GM12878 (cell line): Measurements from ENCODE around the gene RNPC3. TPM values are rescaled to one million over a fixed set of nuclear protein-coding genes. Genes with fewer than 3 reads are reported as not detected.

Source experiments
- ATAC-seq: fragments of 200-7000 bp; cut with Tn5 transposase; 3 replicates; pipeline ENCODE4 v1.9.1; 2020; ENCODE audit warnings: mild to moderate bottlenecking, moderate library complexity
- BruUV-seq: library from RNA; stranded (reverse); fragments of 400-500 nt; replicated peaks from 2 replicates; lab custom pipeline; 2021; lab: Mats Ljungman, UMichigan
- CTCF ChIA-PET: fragments of 300-600 bp; sonication (Branson Sonifier 250); formaldehyde crosslinking; extraction: SDS; loops from one replicate; lab custom pipeline; 2021; ENCODE audit warnings: inconsistent platforms; lab: Yijun Ruan, JAX
- POLR2A ChIA-PET: fragments of 350-600 bp; formaldehyde crosslinking; extraction: SDS; loops from one replicate; lab custom pipeline; 2021; ENCODE audit warnings: inconsistent platforms; lab: Charles Lee
- RAD21 ChIA-PET: fragments of 300-600 bp; sonication (Branson Sonifier 250); formaldehyde crosslinking; loops from one replicate; lab custom pipeline; 2023; ENCODE audit warnings: antibody characterized with exemption; ENCODE audit not compliant: unreplicated experiment; lab: Charles Lee
- SMC1A ChIA-PET: fragments of 300-600 bp; sonication (Branson Sonifier 250); formaldehyde crosslinking; loops from one replicate; lab custom pipeline; 2023; ENCODE audit not compliant: unreplicated experiment, uncharacterized antibody; lab: Charles Lee
- DNase-seq: peaks from one replicate; pipeline ENCODE4 v3.0.0-alpha.2; 2011; ENCODE audit warnings: low read depth, low spot score
- FAIRE-seq: peaks from 3 replicates; lab custom pipeline; 2011; peaks lifted over from hg19 to GRCh38; lab: Jason Lieb, UNC
- H2AFZ ChIP-seq: 2 replicates; pipeline ENCODE4 v1.6.0; 2011; ENCODE audit warnings: low read depth, low read length, control low read depth; ENCODE audit not compliant: control insufficient read depth
- H3K27ac ChIP-seq: 2 replicates; pipeline ENCODE4 v1.5.1; 2011; ENCODE audit warnings: control low read depth; ENCODE audit not compliant: control insufficient read depth, insufficient read depth
- H3K27me3 ChIP-seq, 2 experiments: replicated peaks in 1 of 2; 2 replicates each; pipeline versions ENCODE4 v1.6.0 to v1.6.1; 2011; ENCODE audit warnings: low read length in 1 of 2; ENCODE audit not compliant: control insufficient read depth in 2 of 2, insufficient read depth in 2 of 2
- H3K36me3 ChIP-seq, 2 experiments: 2 replicates each; pipeline ENCODE4 v1.5.1; 2011; ENCODE audit warnings: low read length in 1 of 2; ENCODE audit not compliant: control insufficient read depth in 2 of 2, insufficient read depth in 2 of 2
- H3K4me1 ChIP-seq: 2 replicates; pipeline ENCODE4 v1.6.1; 2011; ENCODE audit warnings: mild to moderate bottlenecking, low read length, moderate library complexity, mixed read lengths; ENCODE audit not compliant: control insufficient read depth, insufficient read depth
- H3K4me2 ChIP-seq: 2 replicates; pipeline ENCODE4 v1.6.0; 2011; ENCODE audit warnings: control low read depth; ENCODE audit not compliant: control insufficient read depth, insufficient read depth
- H3K4me3 ChIP-seq: fragments of 200-600 bp; sonication (generic); 2 replicates; pipeline ENCODE4 v1.5.1; 2016
- H3K79me2 ChIP-seq: 2 replicates; pipeline ENCODE4 v1.6.0; 2011; ENCODE audit warnings: low read length; ENCODE audit not compliant: control insufficient read depth, insufficient read depth
- H3K9ac ChIP-seq: 2 replicates; pipeline ENCODE4 v1.8.0; 2011; ENCODE audit warnings: low read length, control low read depth, mixed read lengths; ENCODE audit not compliant: control insufficient read depth, insufficient read depth
- H3K9me3 ChIP-seq: replicated peaks from 3 replicates; pipeline ENCODE4 v1.5.1; 2011; ENCODE audit warnings: mild to moderate bottlenecking, low read length; ENCODE audit not compliant: control insufficient read depth, insufficient read depth
- H4K20me1 ChIP-seq: 2 replicates; pipeline ENCODE4 v1.6.0; 2011; ENCODE audit not compliant: control insufficient read depth, insufficient read depth
- CHD1 ChIP-seq: IDR thresholded peaks from 2 replicates; pipeline ENCODE4 v1.6.1; 2012; ENCODE audit warnings: low read depth, low read length, improper control_type of control experiment
- CHD2 ChIP-seq: IDR thresholded peaks from 2 replicates; pipeline ENCODE4 v1.6.1; 2011; ENCODE audit warnings: low read depth, low read length, improper control_type of control experiment, borderline replicate concordance
- E4F1 ChIP-seq: fragments of 450-650 bp; IDR thresholded peaks from 2 replicates; pipeline ENCODE4 v1.6.1; 2018; ENCODE audit warnings: borderline replicate concordance, mild to moderate bottlenecking; ENCODE audit not compliant: partially characterized antibody
- GABPA ChIP-seq: IDR thresholded peaks from 2 replicates; pipeline ENCODE4 v1.6.1; 2014; ENCODE audit warnings: antibody characterized with exemption, low read depth, mild to moderate bottlenecking, inconsistent platforms
- HDAC6 ChIP-seq: fragments of 200-600 bp; sonication (generic); IDR thresholded peaks from one replicate; pipeline ENCODE4 v1.8.0; 2017; ENCODE audit warnings: antibody characterized with exemption; ENCODE audit not compliant: unreplicated experiment
- IKZF2 ChIP-seq, 2 experiments: fragments of 450-650 bp; IDR thresholded peaks; 2 replicates each; pipeline ENCODE4 v1.6.1; 2017; ENCODE audit warnings: mild to moderate bottlenecking in 2 of 2, moderate library complexity in 2 of 2
- KAT2A ChIP-seq: conservative IDR thresholded peaks from 2 replicates; pipeline ENCODE4 v1.6.1; 2011; ENCODE audit warnings: low read depth, low read length; ENCODE audit not compliant: control insufficient read depth
- LARP7 ChIP-seq: fragments of 450-650 bp; IDR thresholded peaks from 2 replicates; pipeline ENCODE4 v1.6.1; 2017; ENCODE audit warnings: mild to moderate bottlenecking
- MEF2A ChIP-seq: IDR thresholded peaks from 2 replicates; pipeline ENCODE4 v1.6.1; 2011; ENCODE audit warnings: low read depth, mild to moderate bottlenecking, low read length, moderate library complexity; ENCODE audit not compliant: insufficient read depth
- MYB ChIP-seq: fragments of 150-350 bp; IDR thresholded peaks from 2 replicates; pipeline ENCODE4 v1.6.1; 2014; ENCODE audit warnings: mild to moderate bottlenecking, low read depth, low read length, borderline replicate concordance
- NFXL1 ChIP-seq: fragments of 450-650 bp; IDR thresholded peaks from 2 replicates; pipeline ENCODE4 v1.6.1; 2017; ENCODE audit warnings: antibody characterized with exemption, mild to moderate bottlenecking, borderline replicate concordance
- PAX5 ChIP-seq: IDR thresholded peaks from 2 replicates; pipeline ENCODE4 v1.6.1; 2011; ENCODE audit warnings: low read depth, low read length, borderline replicate concordance
- RAD21 ChIP-seq: IDR thresholded peaks from 2 replicates; pipeline ENCODE4 v1.6.1; 2011; ENCODE audit warnings: mild to moderate bottlenecking, low read depth, low read length, moderate library complexity; ENCODE audit not compliant: insufficient read depth
- REST ChIP-seq: IDR thresholded peaks from 2 replicates; pipeline ENCODE4 v1.6.1; 2012; ENCODE audit warnings: mild to moderate bottlenecking, low read depth, low read length
- RUNX3 ChIP-seq: IDR thresholded peaks from 2 replicates; pipeline ENCODE4 v1.6.1; 2012; ENCODE audit warnings: low read length, inconsistent platforms
- SUZ12 ChIP-seq: fragments of 200-600 bp; sonication (generic); IDR thresholded peaks from one replicate; pipeline ENCODE4 v1.6.1; 2018; ENCODE audit warnings: antibody characterized with exemption, mild to moderate bottlenecking; ENCODE audit not compliant: unreplicated experiment
- TCF12 ChIP-seq: IDR thresholded peaks from 2 replicates; pipeline ENCODE4 v1.6.1; 2011; ENCODE audit warnings: low read depth, mild to moderate bottlenecking, low read length
- ZBTB33 ChIP-seq: fragments of 450-650 bp; IDR thresholded peaks from 2 replicates; pipeline ENCODE4 v1.6.1; 2017; ENCODE audit warnings: mild to moderate bottlenecking
- ZSCAN29 ChIP-seq: fragments of 450-650 bp; IDR thresholded peaks from 2 replicates; pipeline ENCODE4 v1.6.1; 2017; ENCODE audit warnings: mild to moderate bottlenecking, moderate library complexity
- in situ Hi-C: fragments of 300-500 bp; cut with MboI; formaldehyde crosslinking; loops from 9 replicates; pipeline ENCODE4 v1.14.3; 2018; ENCODE audit warnings: mixed read lengths
- intact Hi-C: fragments of 100-400 bp; cut with micrococcal nuclease; formaldehyde crosslinking; loops from one replicate; pipeline ENCODE4 v1.14.2; 2022; ENCODE audit not compliant: unreplicated experiment
- polyA plus RNA-seq, 11 experiments: library from polyadenylated mRNA; depleted of rRNA in 4 of 11; unstranded in 6 of 11; stranded (reverse) in 5 of 11; fragments of >200 nt; fragmentation: Nextera tagmentation in 4 of 11; fragmentation: Illumina TruSeq in 1 of 11; extraction: Ambion mirVana in 4 of 11; extraction: Trizol in 1 of 11; gene quantifications; 1 replicate in 1 of 11; 2 replicates in 10 of 11; pipeline versions ENCODE4 v1.2.1 to v1.2.3, GENCODE V29; 2011 to 2016; ENCODE audit warnings: inconsistent platforms in 2 of 11, missing spikeins in 2 of 11, low read depth in 1 of 11
- total RNA-seq, 4 experiments: library from RNA; depleted of rRNA in 3 of 4; stranded (reverse); fragments of >200 nt in 3 of 4; fragmentation: Illumina TruSeq in 1 of 4; extraction: Trizol in 1 of 4; gene quantifications; 2 replicates each; pipeline versions ENCODE4 v1.2.1 to v1.2.3, GENCODE V29; 2013 to 2021

The RNPC3 gene
- total and polyA plus RNA-seq, 10 of the 15 experiments (the other 5 are each of a cell fraction or from before 2014, with no cell fraction given), result 11.4 to 53.7 (median 22.7) TPM

DNA sequence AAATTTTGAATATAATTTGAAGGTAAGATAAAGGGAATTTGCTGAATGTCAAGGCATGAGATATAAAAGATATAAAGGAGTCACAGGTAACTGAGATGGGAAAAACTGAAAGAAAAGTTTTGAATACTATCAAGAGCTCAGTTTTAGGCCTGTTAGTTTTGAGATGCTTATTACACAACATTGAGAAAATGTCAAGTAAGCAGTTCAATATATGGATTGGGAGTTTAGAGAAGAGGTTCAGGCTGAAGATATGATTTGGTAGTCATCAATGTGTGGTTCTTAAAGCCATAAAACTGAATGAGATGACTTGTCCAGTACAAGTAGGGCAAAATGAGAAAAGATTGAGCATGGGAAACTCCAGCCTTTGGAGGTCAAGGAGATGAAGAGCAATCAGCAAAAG lies 4.7 kb upstream of the RNPC3 start:
- H3K4me1 ChIP-seq, result no peaks in the 10 kb centered on the region; the same call in 1 of the 2 replicates
- no TSS peak for BruUV-seq
- H3K36me3 ChIP-seq, result no peaks in the 10 kb centered on the region
- peaks cover 2% of the 10 kb centered on the region for H3K79me2 ChIP-seq
- intact Hi-C loops, result no loop called here
- FAIRE-seq (no peak), ATAC-seq (no peak)
- TF ChIP-seq REST (no peak), PAX5 (no peak), KAT2A (no peak), E4F1 (no peak), GABPA (no peak), TCF12 (no peak), LARP7 (no peak), NFXL1 (no peak), CHD2 (no peak), ZBTB33 (no peak), RAD21 (no peak), IKZF2 (IDR thresholded peaks at IDR 0.05) (no peak), CHD1 (no peak), SUZ12 (no peak), MEF2A (no peak), RUNX3 (no peak), HDAC6 (no peak), ZSCAN29 (no peak), MYB (no peak)
- TF ChIP-seq, all 136 proteins: peak for 0
- Histone ChIP-seq H3K9me3 (no peaks in the 10 kb centered on the region), H3K27me3 (no peaks in the 10 kb centered on the region), H3K9ac (no peak overlapping the region), H3K4me3 (no peak overlapping the region), H3K27ac (no peak overlapping the region), H2AFZ (no peak overlapping the region), H4K20me1 (no peaks in the 10 kb centered on the region), H3K4me2 (no peak overlapping the region)
- CTCF ChIA-PET, result interaction anchor here (1.3 to 2.5 kb wide), 2 partner anchors 60 to 340 kb away, joined by 3 to 10 read pairs; no protein-coding TSS in a partner anchor
- RAD21 ChIA-PET, result no interaction called here
- SMC1A ChIA-PET, result interaction anchor here (1.5 kb wide), 1 partner anchor 11 kb away, joined by 4 read pairs; no protein-coding TSS in a partner anchor
- in situ Hi-C loops, result no loop called here
- POLR2A ChIA-PET, result no interaction called here
- DNase-seq, result no peak
